Muscle layer of duodenum (tissue), 2 donors: ENCODE data around the gene GABARAP.

ENCODE experiments used
- H3K27ac ChIP-seq: one replicate; pipeline ENCODE4 v1.7.0; 2013; ENCODE audit warnings: mild to moderate bottlenecking, low read length
- H3K27me3 ChIP-seq: one replicate; pipeline ENCODE4 v1.7.0; 2013; ENCODE audit warnings: low read depth, mild to moderate bottlenecking, control low read depth, low read length
- H3K36me3 ChIP-seq, 2 donors: one replicate each; pipeline ENCODE4 v1.7.0; 2013; ENCODE audit warnings: low read length in 2 of 2, control low read depth in 1 of 2, mild to moderate bottlenecking in 1 of 2; ENCODE audit not compliant: insufficient read depth in 2 of 2, control insufficient read depth in 1 of 2
- H3K4me1 ChIP-seq, 2 donors: one replicate each; pipeline ENCODE4 v1.7.0; 2013; ENCODE audit warnings: low read length in 2 of 2, mild to moderate bottlenecking in 2 of 2, control low read depth in 1 of 2, moderate library complexity in 1 of 2; ENCODE audit not compliant: insufficient read depth in 2 of 2, control insufficient read depth in 1 of 2
- H3K4me3 ChIP-seq, 2 donors: one replicate each; pipeline ENCODE4 v1.7.0; 2013; ENCODE audit warnings: low read length in 2 of 2, low read depth in 1 of 2, mild to moderate bottlenecking in 1 of 2
- H3K9me3 ChIP-seq, 2 donors: one replicate each; pipeline ENCODE4 v1.7.0; 2013; ENCODE audit warnings: low read length in 2 of 2, control low read depth in 1 of 2, mild to moderate bottlenecking in 1 of 2; ENCODE audit not compliant: control insufficient read depth in 1 of 2
- donor health status: healthy.

The GABARAP gene

DNA sequence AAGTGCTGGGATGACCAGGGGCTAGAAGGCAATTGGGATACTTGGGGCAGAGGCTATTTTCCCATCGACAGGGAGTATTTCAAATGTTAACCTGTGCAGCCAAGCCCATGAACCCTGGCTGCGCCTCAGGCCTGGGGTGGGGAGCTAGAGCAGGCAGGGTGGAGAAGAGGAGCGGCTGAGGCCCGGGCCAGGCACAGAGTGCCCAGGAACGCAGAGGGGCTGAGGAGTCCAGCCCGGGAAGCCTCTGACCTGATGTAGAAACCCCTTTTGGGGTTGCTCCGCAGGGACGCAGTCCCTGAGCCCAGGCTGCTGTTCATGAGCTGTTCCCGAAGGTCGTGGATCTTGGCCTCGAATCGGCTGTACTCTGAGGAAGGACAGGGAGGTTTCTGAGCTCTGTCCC, 46.3 kb downstream of the GABARAP start:
- no peak overlapping the region for H3K27ac ChIP-seq
- peaks cover 25 to 56% of the 10 kb centered on the region in 2 donors for H3K36me3 ChIP-seq

DNA sequence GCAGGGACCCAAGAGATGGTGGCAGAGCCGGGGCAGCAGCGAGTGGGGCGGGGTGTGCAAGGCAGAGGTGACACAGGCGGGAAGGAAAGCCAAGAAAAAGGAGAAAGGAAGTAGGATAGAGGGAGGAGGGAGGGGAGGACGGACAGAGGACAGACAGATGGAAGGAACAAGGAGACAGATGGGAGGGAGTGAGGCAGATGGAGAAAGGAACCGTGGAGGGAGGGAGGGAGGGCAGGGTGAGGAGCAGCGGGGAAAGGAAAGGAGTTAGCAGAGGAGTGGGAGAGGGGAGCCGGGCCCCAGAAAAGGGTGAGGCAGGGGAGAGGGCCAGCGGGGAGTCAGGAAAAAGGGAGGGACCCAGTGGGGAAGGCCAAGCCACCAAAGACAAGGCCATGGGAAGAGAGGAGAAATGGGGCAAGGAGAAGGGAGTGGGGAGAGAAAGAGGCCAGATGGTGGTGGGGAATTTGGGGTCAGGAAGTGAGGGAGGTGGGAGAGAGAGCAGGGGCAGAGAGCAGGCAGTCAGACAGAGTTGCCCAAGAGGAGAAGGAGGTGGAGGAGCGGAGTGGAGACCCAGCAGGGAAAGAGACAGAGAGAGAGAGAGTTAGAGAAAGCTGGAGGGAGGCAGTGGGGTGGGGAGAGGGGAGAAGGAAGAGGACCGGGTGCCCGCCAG, 49.8 kb downstream of the GABARAP start:
- H3K27me3 ChIP-seq: no peaks in the 10 kb centered on the region
- no peaks in the 10 kb centered on the region for H3K9me3 ChIP-seq
- no peak overlapping the region for H3K27ac ChIP-seq
- H3K4me1 ChIP-seq: no peaks in the 10 kb centered on the region
- H3K4me3 ChIP-seq: no peak overlapping the region
- peaks cover 21 to 63% of the 10 kb centered on the region in 2 donors for H3K36me3 ChIP-seq

More for the DNA sequence above, 46.3 kb downstream of the GABARAP start:
- Histone ChIP-seq H3K4me3 (no peak overlapping the region), H3K9me3 (no peaks in the 10 kb centered on the region), H3K4me1 (no peaks in the 10 kb centered on the region), H3K27me3 (no peaks in the 10 kb centered on the region)

DNA sequence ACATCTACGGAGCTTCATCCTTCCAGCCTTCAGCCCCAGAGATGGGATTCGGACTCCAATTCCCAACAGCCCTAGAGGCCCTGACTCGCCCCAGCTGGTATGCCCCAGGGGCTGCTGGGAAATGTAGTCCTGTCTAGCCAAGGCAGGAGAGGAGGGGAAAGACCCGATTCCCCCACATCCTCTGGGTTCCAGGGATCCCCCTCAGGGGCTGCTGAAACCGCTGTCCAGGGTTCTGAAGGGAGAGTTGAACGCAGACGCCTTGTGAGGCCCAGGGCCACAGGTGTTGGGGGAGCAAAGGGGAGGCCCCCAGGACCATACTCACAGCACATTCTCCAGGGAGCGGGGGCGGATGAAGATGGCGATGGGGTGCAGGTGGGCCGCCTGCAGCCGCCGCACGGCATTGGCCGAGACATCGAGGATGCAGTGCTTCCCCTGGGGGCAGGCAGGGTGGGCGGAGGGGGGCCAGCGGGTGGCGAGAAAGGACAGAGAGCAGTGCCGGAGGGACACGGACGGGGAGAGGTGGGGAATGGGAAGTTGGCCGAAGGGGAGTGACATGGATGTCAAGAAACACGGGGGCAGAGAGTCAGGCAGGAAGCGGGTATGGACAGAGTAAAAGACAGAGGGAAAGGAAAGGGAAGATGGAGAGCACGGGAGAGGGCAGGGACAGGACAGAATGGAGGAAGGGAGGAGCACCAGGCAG, 50.5 kb downstream of the GABARAP start:
- H3K36me3 ChIP-seq: peaks cover 17 to 57% of the 10 kb centered on the region in 2 donors

DNA sequence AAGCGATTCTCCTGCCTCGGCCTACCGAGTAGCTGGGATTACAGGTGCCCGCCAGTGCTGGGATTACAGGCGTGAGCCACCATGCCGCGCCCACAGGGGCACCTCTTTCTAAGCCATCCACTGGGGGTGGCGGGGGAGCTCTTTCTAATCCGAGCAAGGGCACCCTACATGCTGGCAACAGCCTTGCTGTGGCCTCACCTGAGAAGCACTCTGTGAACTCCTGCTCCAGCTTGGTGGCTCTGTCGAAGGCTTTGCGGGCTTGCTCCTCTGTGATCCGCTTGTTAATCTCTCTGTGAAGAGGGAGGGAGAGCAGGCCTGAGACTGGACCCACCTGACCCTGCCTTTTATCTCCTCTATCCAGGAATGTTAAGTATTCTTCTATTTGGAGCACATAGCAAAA, 51.2 kb downstream of the GABARAP start:
- H3K36me3 ChIP-seq: peaks cover 10 to 51% of the 10 kb centered on the region in 2 donors

More for the DNA sequence above, 50.5 kb downstream of the GABARAP start:
- Histone ChIP-seq H3K27me3 (no peaks in the 10 kb centered on the region), H3K9me3 (no peaks in the 10 kb centered on the region), H3K4me1 (no peaks in the 10 kb centered on the region), H3K27ac (no peak overlapping the region), H3K4me3 (no peak overlapping the region)

DNA sequence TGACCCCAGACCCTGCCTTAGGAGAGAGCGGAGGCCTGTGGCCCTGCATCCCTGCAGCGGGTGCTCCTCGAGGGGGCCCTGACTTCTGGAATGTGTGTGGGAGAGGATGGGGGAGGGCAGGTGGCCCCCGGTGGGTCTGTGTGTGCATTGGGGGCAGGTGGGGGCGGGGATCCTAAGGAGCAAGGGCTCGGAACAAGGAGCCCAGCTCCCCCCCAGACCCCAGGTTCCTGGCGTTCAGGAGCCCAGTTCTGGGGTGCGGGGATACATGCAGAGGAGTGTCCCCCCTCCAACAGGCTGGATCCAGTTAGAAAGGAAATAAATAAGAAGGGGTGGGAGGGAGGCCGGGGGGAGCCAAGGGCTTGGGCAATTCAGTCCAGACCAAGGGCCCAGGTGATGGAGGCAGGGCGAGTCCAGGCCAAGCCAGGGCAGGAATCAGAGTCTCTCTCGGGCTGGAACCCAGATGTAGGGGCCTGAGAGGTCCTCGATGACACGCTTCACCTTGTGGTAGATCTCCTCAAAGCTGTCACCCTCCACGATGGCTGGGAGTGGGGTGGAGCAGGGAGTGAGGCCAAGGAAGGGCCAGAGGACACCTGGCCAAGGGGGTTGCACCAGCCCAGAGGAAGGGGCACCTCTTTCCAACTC, 51.9 kb downstream of the GABARAP start:
- peaks cover 7 to 44% of the 10 kb centered on the region in 2 donors for H3K36me3 ChIP-seq
- H3K4me3 ChIP-seq: no peak overlapping the region
- H3K4me1 ChIP-seq: no peaks in the 10 kb centered on the region
- no peak overlapping the region for H3K27ac ChIP-seq
- H3K27me3 ChIP-seq: no peaks in the 10 kb centered on the region
- H3K9me3 ChIP-seq: no peaks in the 10 kb centered on the region

More for the DNA sequence above, 51.2 kb downstream of the GABARAP start:
- Histone ChIP-seq H3K9me3 (no peaks in the 10 kb centered on the region), H3K4me3 (no peak overlapping the region), H3K4me1 (no peaks in the 10 kb centered on the region), H3K27me3 (no peaks in the 10 kb centered on the region), H3K27ac (no peak overlapping the region)
